ENCODE measurements around the gene LBH.
"Not testable (repeated sequence)": the region's sequence is repeated elsewhere in the genome, so short reads cannot be mapped to it uniquely, and the experiment has no call there.

LBH gene

DNA sequence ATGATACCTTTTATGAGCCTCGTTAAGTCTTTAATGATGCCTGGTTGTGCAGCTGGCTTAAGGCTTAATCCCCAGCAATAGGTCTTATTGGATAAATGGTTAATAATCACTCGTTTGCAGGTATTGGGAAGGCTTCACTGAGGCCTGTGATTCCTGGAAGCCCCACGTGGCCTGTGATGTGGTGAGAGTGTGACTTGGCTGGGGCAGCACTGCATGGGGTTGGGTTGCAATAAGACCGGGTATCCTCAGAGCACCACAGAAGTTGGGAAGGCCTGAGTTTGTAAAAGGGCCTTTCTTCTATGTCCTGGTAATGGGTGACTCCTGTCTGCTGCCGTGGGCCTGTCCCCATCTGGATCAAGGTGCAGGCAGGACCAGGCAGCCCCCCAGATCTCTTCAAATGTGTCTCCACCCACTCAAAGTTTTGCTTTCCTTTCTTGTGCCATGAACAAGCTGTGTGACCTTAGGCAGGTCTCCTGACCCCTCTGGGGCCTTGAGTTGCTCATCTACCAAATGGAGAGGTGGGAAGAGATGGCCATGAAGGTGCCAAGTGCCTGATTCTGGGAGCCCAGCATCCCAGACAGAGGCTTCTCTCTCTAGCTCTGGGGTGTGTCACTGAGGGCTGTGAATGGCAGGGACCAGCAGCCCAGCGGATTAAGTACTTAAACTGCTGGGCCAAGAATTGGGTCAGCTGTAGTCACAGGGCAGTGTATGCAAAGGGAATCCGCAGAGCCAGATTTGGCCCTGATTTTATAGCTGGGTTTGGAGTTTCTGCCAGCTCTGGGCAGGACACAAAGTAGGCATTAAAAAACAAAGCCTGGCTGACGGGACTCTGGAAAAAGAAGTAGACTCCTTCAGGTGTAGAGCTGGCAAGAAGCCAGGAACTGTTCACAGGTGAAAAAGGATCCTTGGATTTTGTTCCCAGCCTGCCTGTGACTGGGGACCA, 24.4 kb downstream of the LBH start:
- no peak for DNase-seq

DNA sequence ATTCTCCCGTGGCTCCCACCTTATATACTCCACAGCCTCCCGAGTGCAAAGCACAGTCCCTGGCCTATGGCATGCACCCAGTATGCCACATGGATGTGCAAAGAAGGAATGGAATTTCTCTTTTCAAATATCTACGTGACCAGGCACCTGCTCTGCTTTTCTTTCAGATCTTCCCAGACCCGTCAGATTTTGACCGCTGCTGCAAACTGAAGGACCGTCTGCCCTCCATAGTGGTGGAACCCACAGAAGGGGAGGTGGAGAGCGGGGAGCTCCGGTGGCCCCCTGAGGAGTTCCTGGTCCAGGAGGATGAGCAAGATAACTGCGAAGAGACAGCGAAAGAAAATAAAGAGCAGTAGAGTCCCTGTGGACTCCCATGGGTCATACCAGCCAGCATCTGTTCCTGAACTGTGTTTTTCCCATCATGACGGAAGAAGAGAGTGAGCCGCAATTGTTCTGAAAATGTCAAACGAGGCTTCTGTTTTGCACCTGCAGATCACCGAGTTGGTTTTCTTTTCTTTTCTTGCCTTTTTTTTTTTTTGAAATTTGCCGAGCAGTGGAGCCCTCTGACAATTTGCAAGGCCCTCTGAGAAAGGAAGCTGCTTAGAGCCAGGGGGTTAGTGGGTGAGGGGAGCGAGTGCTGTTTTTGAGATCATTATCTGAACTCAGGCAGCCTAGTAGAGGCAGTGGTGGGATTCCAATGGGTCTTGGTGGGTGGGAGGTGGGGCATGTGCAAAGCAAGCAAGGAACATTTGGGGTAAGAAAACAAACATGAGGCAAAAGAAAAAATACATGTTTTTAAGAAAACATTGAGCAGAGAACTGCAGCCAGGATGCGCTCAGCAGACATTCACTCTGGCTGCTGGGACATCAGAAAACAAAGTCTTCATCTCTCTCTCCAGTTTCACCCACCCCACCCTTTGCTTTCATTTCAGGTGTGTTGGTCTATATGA, 26.2 kb downstream of the LBH start:
- DNase-seq: no peak

DNA sequence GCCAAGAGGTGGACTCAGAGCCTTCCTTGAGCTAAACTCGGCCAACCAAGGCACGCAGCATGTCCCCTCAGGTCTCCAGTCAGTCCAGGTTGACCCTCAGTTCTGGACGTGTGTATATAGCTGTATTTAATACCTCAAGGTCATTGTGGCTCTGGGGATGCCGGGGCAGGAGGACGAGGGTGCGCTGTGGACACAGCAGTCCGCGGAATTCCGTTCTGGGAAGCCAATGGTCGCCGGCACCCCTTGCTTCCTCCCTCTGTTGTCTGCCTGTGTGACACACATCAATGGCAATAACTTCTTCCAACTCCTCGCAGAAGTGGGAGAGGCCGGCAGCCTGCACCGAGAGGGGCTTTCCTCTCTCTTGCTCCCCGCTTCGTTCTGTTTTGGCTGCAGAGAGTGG, 27.7 kb downstream of the LBH start:
- DNase-seq: no peak

DNA sequence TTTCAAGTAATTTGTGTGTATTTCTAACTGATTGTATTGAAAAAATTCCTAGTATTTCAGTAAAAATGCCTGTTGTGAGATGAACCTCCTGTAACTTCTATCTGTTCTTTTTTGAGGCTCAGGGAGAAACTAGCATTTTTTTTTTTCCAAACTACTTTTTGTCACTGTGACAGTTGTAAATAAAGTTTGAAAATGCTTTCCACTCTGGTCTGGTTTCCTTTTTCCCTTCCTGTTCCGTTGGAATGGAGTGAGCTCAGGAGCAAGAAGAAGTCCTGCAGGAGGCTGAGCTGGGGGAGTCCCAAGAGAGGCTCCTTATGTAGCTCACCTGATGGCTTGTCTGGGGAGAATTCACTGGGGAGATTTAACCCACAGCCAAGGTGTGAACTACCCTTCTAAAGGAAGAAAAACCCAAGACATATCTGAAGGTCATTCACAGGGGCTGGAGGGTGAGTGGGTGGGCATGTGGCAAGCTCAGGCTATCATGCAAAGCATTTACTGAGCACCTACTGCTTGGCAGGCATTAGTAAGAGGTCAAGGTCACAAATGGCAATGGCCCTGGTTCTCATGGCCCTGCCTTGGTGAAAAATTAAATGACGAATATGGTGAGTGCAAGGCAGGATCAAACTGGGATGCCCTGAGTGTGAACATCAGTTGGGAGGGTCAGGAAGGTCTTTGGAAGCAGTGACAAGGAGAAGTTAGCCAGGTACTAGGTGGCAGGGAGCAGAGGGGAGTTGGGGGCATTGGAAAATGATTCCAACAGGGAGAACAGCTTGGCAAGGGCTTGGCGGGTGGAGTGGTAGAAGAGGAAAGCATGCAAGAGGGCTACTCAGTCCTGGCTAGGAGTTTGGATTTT, 28.7 kb downstream of the LBH start:
- no peak for DNase-seq

DNA sequence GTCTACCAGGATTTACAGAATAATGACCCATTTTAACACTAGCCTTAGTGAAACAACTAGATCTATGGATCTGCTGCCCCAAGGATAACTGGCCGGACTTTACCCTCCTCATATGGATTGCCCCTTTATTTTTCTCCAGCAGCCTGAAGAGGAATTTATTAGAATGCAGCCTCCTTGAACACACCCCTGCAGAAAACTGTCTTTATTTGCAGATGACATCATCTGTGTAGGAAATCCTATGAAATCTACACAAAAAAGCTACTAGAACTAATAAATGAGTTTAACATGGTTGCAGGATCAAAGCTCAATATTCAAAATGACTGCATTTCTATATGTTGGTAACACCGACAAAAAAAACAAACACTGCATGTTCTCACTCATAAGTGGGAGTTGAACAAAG, 29.6 kb downstream of the LBH start:
- DNase-seq: no peak

DNA sequence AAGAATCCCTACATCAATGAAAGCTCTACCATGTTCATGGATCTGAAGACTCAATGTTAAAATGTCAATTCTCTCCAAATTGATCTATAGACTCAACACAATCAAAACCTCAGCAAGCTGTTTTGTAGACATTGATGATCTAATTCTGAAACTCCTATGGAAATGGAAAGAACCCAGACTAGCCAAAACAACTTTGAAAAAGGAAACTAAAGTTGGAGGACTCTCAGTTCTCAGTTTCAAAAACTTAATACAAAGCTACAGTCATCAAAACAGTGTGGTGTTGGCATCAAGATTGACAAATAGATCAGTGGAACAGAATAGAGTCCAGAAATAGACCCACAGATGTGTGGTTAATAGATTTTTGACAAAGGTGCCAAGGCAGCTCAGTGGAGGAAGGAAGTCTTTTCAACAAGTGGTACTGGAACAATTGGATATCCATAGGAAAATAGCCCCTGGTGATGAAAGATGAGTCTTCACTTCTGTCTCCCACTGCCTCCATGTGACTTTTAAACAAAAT, 30.4 kb downstream of the LBH start:
- no peak for DNase-seq

DNA sequence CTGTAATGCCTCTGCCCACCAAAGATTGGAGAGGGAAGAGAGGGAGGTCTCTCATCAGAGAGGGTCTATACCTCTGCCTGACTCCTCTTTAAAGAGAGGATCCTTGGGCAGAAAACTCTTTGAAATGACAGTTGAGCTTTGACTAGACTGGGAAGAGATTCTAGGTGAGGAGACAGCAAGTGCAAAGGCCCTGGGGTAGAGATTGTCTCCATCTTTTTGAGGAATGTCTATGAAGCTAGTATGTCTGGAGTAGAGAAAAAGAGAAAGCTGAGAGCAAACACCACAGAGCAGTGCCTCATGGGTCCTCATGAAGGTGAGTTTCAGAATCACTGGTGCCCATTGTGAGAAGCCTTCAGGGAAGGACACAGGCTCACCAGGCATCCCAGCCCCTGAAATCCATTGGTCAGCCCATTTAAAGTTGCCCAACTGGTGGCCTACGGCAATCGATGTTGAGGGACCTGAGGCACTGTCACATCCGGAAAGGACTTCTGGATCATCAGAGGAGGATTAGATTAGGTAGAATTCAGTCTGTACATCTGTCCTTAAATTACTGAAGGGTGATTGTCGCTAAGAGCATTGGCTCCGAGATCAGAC, 31.5 kb downstream of the LBH start:
- DNase-seq: no peak

DNA sequence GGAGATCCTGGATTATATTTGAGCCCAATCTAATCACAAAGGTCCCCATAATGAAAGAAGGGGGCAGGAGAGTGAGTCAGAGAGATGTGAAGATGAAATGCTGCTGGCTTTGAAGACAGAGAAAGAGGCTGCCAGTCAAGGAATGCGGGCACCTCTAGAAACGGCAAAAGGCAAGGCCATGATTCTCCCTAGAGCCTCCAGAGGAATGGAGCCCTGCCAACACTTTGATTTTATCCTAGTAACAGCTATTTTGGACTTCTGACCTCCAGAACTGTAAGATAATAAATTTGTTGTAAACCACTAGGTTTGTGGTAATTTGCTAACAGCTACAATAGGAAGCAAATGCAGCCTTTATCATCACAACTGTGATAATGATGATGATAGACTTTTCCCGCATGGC, 32.9 kb downstream of the LBH start:
- no peak for DNase-seq

DNA sequence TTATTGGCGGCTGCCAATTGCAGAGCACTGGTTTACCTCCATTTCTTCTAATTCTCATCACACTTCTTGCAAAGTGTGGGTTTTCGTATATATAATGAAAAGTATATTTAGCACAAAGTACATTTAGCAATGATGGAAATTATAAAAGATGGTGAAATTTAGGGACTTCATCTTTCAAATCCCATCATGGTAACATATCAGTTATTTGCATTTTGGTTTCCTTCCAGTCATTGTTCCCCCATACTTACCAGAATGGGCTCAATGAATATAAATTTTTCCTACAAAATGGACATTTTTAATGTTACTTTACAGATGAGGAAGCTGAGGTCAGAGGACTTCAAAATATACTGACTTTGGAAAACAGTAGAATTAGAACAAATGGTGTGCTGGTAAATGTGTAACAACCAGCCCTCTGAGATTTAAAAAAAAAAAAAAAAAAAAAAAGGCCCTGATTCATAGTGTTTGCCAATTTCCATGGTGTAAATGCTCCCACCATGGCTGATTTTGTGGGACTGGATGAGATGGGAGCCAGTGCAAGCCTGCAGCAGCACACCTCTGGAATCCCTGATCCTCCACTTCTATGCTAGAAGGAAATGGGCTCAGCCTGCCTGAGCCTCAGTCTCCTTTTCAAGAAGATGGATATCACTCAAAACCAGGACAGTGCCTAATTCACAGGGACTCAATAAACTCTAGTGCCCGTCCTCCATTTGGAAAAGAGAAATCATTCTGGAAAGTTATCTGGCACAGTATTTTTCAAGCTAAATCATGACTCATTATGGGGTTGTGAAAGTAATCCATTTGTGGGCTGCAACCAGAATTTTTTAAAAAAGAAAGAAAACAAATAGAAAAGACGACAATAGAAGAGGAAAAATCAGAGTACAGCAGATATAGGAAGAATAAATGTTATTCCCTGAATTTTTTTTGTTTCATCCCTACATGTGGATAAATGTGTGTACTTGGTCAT, 34.0 kb downstream of the LBH start:
- no peak for DNase-seq

DNA sequence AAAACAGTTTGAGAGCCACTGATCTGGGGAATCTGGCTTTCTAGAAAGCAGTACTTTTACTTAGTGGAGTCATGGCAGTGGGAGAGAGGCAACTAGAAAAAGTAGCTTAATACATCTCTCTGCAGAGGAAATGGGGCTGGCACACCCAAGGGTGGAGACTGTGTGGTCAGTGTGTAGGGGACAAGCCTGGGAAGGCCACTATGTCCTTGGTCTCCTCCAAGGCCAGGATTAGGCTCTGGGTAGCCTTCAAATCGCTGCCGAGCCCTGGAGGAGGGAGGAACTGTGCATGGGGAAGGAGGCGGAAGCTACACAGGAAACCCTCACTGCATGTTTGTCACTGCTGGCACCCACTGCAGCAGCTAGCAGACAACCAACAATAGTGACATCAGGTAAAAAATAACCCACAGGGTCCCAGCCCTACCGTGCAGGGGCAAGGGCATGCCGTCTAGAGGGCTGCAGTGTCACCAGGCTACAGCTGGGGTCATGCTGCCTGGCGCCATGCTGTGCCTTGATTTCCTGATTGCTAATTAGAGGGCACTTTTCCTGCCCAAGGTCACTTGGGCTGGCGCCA, 34.8 kb downstream of the LBH start:
- peak in 1 of 58 donors; percentile 3 for DNase-seq

DNA sequence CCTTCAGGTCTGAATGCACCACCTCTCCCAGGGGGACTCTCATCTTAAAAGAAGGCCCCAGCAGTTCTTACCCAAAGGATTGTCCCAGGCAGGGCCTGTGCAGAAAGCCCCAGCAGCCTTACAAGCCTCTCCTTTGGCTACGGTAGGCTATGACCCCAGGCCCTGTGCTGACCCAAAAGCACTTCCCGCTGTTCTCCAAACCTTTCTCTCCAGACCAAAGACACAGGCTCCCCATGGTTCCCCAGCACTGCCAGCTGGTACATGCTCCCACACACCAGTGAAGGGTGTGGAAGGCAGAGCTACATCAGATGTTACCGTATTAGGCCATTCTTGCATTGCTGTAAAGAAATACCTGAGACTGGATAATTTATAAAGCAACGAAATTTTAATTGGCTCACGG, 35.4 kb downstream of the LBH start:
- no peak for DNase-seq

DNA sequence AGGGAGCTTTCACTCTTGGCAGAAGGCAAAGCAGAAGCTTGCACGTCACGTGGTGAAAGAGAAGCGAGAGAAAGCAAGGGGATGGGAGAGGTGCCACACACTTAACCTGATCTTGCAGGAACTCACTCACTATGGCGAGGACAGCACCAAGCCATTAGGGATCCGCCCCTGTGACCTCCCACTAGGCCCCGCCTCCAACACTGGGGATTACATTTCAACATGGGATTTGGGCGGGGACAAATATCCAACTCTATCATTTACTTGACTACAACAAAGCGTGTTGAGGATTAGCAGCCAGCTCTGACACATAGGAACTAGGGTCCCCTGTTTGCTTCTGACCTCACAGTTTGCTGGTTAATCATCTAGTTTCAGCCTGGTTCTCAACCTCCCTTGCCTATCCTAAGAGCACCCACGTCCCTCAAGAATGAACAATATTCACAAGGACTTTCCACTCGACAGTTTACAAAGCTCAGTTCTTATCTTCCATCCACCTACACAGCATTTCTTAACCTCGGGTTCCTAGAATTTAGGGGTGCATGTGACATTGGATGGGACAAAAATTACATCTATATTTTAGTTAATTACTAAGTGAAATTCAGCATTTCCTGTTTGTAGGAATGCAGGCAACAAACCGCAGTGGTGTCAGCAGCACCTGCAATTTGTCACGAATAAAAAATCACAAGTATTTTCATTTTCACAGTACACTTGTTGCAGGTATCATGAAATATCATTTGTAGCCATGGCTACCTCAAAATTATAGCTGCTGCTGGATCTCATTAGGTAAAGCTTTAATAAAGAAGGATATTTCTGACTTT, 36.0 kb downstream of the LBH start:
- no peak for DNase-seq

DNA sequence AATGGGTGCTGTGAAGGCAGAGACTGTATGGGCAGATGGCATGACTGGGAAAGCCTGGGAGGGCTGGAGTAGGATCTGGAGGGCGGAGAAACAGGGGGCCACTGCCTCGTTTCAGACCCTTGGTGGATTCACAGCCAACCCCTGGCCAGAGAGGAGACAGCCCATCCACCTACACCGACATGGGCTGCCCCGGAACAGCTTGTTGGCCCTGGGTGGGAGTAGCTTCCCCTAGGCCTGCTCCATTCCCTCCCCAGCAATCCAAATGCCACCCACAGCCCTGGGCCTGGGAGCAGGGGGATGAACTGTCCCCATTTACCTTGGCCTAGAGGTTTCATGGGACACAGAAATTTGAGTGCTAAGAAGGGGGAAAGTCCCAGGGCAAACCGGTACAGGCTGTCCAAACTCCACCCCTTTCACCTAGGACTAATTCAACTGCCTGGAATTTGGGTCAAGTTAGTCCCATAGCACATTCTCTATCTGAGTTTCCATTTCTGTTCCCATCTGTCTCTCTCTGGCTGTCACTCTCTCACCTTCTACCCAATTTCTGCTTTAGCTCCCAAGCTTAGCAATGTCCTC, 37.0 kb downstream of the LBH start:
- DNase-seq: no peak

DNA sequence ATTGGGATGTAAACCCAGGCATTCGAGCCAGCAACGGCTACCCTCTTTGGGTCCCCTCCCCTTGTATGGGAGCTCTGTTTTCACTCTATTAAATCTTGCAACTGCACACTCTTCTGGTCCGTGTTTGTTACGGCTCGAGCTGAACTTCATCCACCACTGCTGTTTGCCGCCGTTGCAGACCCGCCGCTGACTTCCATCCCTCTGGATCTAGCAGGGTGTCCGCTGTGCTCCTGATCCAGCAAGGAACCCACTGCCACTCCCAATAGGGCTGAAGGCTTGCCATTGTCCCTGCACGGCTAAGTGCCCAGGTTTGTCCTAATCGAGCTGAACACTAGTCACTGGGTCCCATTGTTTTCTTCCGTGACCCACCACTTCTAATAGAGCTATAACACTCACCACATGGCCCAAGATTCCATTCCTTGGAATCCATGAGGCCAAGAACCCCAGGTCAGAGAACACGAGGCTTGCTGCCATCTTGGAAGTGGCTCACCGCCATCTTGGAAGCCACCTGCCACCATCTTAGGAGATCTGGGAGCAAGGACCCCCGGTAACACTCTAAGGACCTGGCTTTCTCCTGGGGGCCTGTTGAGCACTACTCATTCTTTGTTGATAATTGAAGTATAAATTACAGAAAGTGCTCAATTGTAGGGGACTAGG, 37.9 kb downstream of the LBH start:
- not testable (repeated sequence) for DNase-seq

DNA sequence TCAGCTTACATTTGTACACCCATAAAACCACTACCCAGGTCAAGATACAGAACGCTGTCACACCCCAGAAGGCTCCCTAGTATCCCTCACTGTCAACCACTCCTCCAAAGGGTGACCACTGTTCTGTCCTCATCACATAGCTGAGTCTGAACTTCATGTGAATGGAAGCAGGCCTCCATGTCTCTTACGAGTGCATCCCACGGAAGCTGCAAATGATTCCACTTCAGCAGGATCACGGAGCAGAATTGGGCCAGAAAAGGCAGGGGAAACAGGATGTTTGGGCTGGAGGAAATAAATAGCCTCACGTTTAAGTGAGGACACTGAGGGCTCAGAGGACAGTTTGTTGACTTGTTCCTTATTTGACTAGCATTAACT, 38.4 kb downstream of the LBH start:
- no peak for DNase-seq

DNA sequence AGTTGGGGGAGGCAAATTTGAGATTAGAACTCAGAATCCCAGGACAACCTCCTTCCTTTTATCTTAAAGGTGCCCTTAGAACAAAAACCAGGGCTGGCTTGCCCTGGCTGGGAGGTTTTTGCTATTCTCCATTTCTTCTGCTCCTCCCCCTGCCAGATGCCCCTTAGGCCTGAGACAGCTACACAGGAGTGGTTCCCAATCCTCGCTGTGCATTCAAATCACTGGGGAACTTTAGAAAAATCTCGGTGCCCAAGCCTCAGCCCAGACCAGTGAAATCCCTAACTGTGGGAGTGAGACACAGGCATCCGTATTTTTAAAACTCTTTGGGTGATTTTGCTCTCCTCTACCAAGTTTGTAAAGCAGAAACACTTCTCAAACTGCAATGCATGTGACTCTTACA, 38.8 kb downstream of the LBH start:
- DNase-seq: no peak

DNA sequence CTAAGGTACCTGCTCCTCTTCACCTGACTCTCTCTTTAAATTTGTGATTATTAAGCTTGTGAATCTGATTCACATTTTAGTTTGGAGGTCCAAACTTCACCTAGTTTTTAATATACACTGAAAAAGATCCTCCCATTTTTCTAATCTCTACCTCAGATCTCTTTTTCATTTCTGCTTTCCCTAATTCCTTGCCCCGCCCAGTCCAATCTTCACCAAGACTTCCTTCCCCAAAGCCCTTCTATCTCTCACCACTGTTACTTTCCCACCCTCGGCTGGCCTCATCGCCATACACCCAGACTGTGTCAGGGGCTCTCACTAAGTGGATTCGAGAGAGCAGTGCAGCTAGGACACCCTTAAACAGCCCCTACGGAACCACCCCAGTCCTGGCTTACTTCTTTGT, 40.0 kb downstream of the LBH start:
- no peak for DNase-seq

Data from anterior cingulate cortex (tissue), 58 donors.